Measurements from ENCODE around the gene SAFB. TPM values are rescaled to one million over a fixed set of nuclear protein-coding genes. Genes with fewer than 3 reads are reported as not detected.

SAFB gene
- total RNA-seq, result 100 to 1,000 TPM in 1 of 4 donors, 10 to 100 TPM in 3; 46.3 to 181 (median 63.7) TPM

GRCh38 chr19:5622465-5623396 lies at the start of gene SAFB, which contains the start of gene SAFB2:
TSS of gene SAFB (plus strand) at chr19:5623083. CDS start at chr19:5623206, 123 bp downstream.
TSS of gene SAFB2 (minus strand) at chr19:5622776. CDS start at chr19:5622715, 61 bp downstream.
- Histone ChIP-seq H3K4me3 (peak within 1 kb of the TSS; percentile 87), H3K27ac (peak within 1 kb of the TSS; percentile 94), H3K4me1 (peaks cover 65% of the 10 kb centered on the region), H3K9me3 (no peaks in the 10 kb centered on the region), H3K27me3 (no peaks in the 10 kb centered on the region), H3K36me3 (peaks cover 34% of the 10 kb centered on the region)
- WGBS, result 0% methylated on average over 21 of the region's 116 CpGs
- DNase-seq (ENCODE audit: low spot score in 2 of 2), result peak; percentile 99 to 100
- TF ChIP-seq CTCF (IDR thresholded peaks at IDR 0.05) (no peak), POLR2AphosphoS5 (IDR thresholded peaks at IDR 0.05) (peak; percentile 44 to 97 (median 85)), POLR2A (IDR thresholded peaks at IDR 0.05) (peak; percentile 79 to 83), EP300 (IDR thresholded peaks at IDR 0.05) (no peak)

- Histone ChIP-seq H3K27me3 (no peaks in the 10 kb centered on the region), H3K4me3 (no peak overlapping the region), H3K9me3 (no peaks in the 10 kb centered on the region), H3K36me3 (no peaks in the 10 kb centered on the region), H3K4me1 (peaks cover 24% of the 10 kb centered on the region), H3K27ac (no peak overlapping the region)
- no peak for DNase-seq (ENCODE audit: low spot score in 2 of 2)
- 69% methylated on average over 6 of the region's 6 CpGs for WGBS
- no peak for TF ChIP-seq POLR2AphosphoS5 (IDR thresholded peaks at IDR 0.05)
- no peak for TF ChIP-seq EP300 (IDR thresholded peaks at IDR 0.05)
- TF ChIP-seq POLR2A (IDR thresholded peaks at IDR 0.05), result no peak
- TF ChIP-seq CTCF (IDR thresholded peaks at IDR 0.05), result no peak
Observed at GRCh38 chr19:5575590-5575989, 47.3 kb upstream of the SAFB start.

- Histone ChIP-seq H3K36me3 (peaks cover 12% of the 10 kb centered on the region), H3K9me3 (no peaks in the 10 kb centered on the region), H3K27ac (peak overlapping the region; percentile 88), H3K4me3 (peak overlapping the region; percentile 19), H3K4me1 (peaks cover 14% of the 10 kb centered on the region), H3K27me3 (no peaks in the 10 kb centered on the region)
- 21% methylated on average over 27 of the region's 28 CpGs for WGBS
- peak in 1 of 2 donors; percentile 84 for DNase-seq (ENCODE audit: low spot score in 2 of 2)
- TF ChIP-seq CTCF (IDR thresholded peaks at IDR 0.05) (peak; percentile 88 to 97), POLR2AphosphoS5 (IDR thresholded peaks at IDR 0.05) (no peak)
Observed at GRCh38 chr19:5578097-5578846, 44.6 kb upstream of the SAFB start.

- whole genome bisulfite sequencing, result 97% methylated on average over 3 of the region's 6 CpGs
- Histone ChIP-seq H3K27me3 (no peaks in the 10 kb centered on the region), H3K9me3 (no peaks in the 10 kb centered on the region), H3K4me3 (no peak overlapping the region), H3K36me3 (peaks cover 15% of the 10 kb centered on the region), H3K4me1 (peaks cover 14% of the 10 kb centered on the region), H3K27ac (no peak overlapping the region)
- DNase-seq (ENCODE audit: low spot score in 2 of 2), result no peak
- TF ChIP-seq POLR2A (IDR thresholded peaks at IDR 0.05), result no peak
- no peak for TF ChIP-seq CTCF (IDR thresholded peaks at IDR 0.05)
- TF ChIP-seq POLR2AphosphoS5 (IDR thresholded peaks at IDR 0.05), result no peak
- no peak for TF ChIP-seq EP300 (IDR thresholded peaks at IDR 0.05)
Observed at GRCh38 chr19:5579286-5579685, 43.6 kb upstream of the SAFB start.

GRCh38 chr19:5579697-5580096 lies 43.2 kb upstream of the SAFB start:
- no peaks in the 10 kb centered on the region for H3K9me3 ChIP-seq
- peaks cover 14% of the 10 kb centered on the region for H3K4me1 ChIP-seq
- DNase-seq (ENCODE audit: low spot score in 2 of 2), result no peak
- no peaks in the 10 kb centered on the region for H3K27me3 ChIP-seq
- peaks cover 15% of the 10 kb centered on the region for H3K36me3 ChIP-seq
- H3K4me3 ChIP-seq, result no peak overlapping the region
- TF ChIP-seq POLR2AphosphoS5 (IDR thresholded peaks at IDR 0.05) (no peak), POLR2A (IDR thresholded peaks at IDR 0.05) (no peak), CTCF (IDR thresholded peaks at IDR 0.05) (no peak), EP300 (IDR thresholded peaks at IDR 0.05) (no peak)
- WGBS, result 89% methylated on average over 7 of the region's 7 CpGs
- H3K27ac ChIP-seq, result no peak overlapping the region
